ENCODE data around the gene CDKN1A.
A peak's percentile ranks its signal among the peaks of the same experiment; 100 is the strongest.

- TF ChIP-seq TARDBP (IDR thresholded peaks at IDR 0.05; ENCODE audit: borderline replicate concordance) (no peak), MXI1 (IDR thresholded peaks at IDR 0.05; ENCODE audit: low read depth, low read length) (no peak), EZH2 (IDR thresholded peaks at IDR 0.05; ENCODE audit: borderline replicate concordance, control insufficient read depth, low read depth, low read length) (no peak), ZNF274 (IDR thresholded peaks at IDR 0.05; ENCODE audit: insufficient read depth, insufficient read length) (no peak)
- TF ChIP-seq, protein P1, sequence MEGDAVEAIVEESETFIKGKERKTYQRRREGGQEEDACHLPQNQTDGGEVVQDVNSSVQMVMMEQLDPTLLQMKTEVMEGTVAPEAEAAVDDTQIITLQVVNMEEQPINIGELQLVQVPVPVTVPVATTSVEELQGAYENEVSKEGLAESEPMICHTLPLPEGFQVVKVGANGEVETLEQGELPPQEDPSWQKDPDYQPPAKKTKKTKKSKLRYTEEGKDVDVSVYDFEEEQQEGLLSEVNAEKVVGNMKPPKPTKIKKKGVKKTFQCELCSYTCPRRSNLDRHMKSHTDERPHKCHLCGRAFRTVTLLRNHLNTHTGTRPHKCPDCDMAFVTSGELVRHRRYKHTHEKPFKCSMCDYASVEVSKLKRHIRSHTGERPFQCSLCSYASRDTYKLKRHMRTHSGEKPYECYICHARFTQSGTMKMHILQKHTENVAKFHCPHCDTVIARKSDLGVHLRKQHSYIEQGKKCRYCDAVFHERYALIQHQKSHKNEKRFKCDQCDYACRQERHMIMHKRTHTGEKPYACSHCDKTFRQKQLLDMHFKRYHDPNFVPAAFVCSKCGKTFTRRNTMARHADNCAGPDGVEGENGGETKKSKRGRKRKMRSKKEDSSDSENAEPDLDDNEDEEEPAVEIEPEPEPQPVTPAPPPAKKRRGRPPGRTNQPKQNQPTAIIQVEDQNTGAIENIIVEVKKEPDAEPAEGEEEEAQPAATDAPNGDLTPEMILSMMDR (IDR thresholded peaks at IDR 0.05 in 2 of 3, conservative IDR thresholded peaks at IDR 0.05 in 1 of 3; ENCODE audit: control insufficient read depth in 2 of 3, extremely low read depth in 1 of 3, insufficient read depth in 1 of 3, low read depth in 3 of 3, low read length in 3 of 3): 0 out of 6 replicates have a peak, but pooled peaks of 2 of the 3 experiments have one; percentile 5 to 8
Observed at GRCh38 chr6:36657271-36657670, 21.2 kb upstream of the CDKN1A start.
